Heart left ventricle (tissue), 13 donors: Measurements from ENCODE around the gene SNRNP40.

Source experiments
- CTCF ChIP-seq, 12 donors: fragments of 200-600 bp; sonication (generic) in 4 of 12; IDR thresholded peaks; one replicate each; pipeline versions ENCODE4 v1.5.0 to v1.8.0; 2018 to 2022; ENCODE audit warnings: antibody characterized with exemption in 12 of 12, mild to moderate bottlenecking in 5 of 12
- POLR2A ChIP-seq, 2 donors: fragments of 450-650 bp; IDR thresholded peaks; one replicate each; pipeline ENCODE4 v1.6.1; 2017; ENCODE audit warnings: antibody characterized with exemption in 2 of 2, mild to moderate bottlenecking in 2 of 2, moderate library complexity in 2 of 2
- donor health status: ischemic (EF 13 %, LVEDD 7.1; RV severe dilation, severe dysfunction).
- donor health status: DM: no; HTN: yes; CAD: no.
- donor health status: DM: no; HTN: no; CAD: no.
- donor health status: ischemic (EF 25% LVEDD 6.9; RV normal size, moderate dysfunction).
- donor health status: ischemic (EF 25% LVEDD 5.7; RV mildly dilated, moderate dysfunction).
- donor health status: ischemic (EF 35%, LVEDD 5.7; RV mildly dilated, moderate dysfunction).
- donor health status: nonischemic (EF 11% LVEDD 7.7; RV severe dilation, severe dysfunction).
- donor health status: DM: yes; HTN: yes; CAD: no.
- donor health status: PGD.
- donor health status: ischemic (EF 29% LVEDD 5.4; RV normal size, mild dysfunction).
- donor health status: nonischemic (EF 23%, LVEDD 6.1; RV moderate dilation, normal function).

GRCh38 chr1:31324093-31324492 is 27.5 kb upstream of the SNRNP40 start:
- TF ChIP-seq CTCF (IDR thresholded peaks at IDR 0.05) (no peak), POLR2A (IDR thresholded peaks at IDR 0.05) (no peak)
